Measurements from ENCODE around the gene MAPK4.
"Not testable (repeated sequence)": the region's sequence is repeated elsewhere in the genome, so short reads cannot be mapped to it uniquely, and the experiment has no call there.

The MAPK4 gene

DNA sequence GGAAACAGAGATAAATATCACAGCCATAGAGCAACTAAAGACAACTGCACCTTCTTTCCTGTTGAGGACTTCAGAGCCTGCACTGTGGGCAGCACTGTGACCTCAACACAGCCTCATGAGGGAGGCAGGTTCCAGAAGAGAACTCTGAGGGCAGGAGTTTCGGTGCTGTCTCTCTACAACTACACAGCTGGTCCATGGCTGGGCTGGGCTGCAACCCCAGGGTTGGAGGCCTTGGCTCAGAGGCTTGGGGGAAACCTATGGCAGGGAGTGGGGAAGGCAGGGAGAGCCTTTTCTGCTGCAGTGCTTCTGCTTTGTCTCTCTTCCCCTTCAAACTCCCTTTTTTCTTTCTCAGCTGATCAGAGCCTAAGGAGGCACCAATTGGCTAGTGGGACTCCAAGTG is 193.4 kb downstream of the MAPK4 start:
- no peak overlapping the region for H3K27ac Mint-ChIP-seq
- H3K4me1 Mint-ChIP-seq (ENCODE audit: low read depth) = no peaks in the 10 kb centered on the region
- H3K4me3 Mint-ChIP-seq = no peak overlapping the region
- no peaks in the 10 kb centered on the region for H3K36me3 Mint-ChIP-seq (ENCODE audit: low read depth)
- H3K9me3 Mint-ChIP-seq = no peaks in the 10 kb centered on the region
- H3K27me3 Mint-ChIP-seq (ENCODE audit: low read depth) = peaks cover 8% of the 10 kb centered on the region

DNA sequence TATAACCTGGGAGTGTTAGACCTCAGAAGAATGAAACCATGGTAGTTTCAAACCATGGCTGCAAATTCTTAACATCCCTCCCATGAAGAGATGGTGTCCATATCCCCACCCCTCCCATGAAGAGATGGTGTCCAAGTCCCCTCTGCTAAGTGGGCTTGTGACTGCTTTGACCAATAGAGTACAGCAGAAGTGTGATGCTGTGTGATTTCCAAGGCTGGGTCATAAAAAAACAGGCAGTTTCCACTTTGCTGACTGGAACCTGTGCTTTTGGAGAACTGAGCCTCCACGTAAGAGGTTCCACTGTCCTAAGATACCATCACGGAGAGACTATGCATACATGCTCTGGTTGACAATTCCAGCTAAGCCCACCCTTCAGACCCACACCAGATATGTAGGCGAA is 194.4 kb downstream of the MAPK4 start:
- Mint-ChIP-seq H3K4me1 (ENCODE audit: low read depth) (no peaks in the 10 kb centered on the region), H3K36me3 (ENCODE audit: low read depth) (no peaks in the 10 kb centered on the region), H3K27me3 (ENCODE audit: low read depth) (peaks cover 8% of the 10 kb centered on the region)

DNA sequence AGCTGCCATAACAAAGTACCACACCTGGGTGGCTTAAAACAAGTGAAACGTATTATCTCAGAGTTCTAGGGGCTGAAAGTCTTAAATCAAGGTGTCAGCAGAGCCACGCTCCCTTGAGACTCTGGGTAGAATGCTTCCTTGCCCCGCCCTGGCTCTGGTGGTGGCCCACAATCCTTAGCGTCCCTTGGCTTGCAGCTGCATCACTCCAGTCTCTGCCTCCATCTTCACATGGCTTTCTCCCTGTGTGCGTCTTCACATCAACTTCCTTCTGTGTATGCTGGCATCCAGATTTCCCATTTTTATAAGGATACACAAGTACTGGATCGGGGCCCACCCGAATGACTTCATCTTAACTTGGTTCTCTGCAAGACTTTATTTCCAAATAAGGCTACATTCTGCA is 197.5 kb downstream of the MAPK4 start:
- H3K4me3 Mint-ChIP-seq = no peak overlapping the region
- H3K27me3 Mint-ChIP-seq (ENCODE audit: low read depth) = peaks cover 4% of the 10 kb centered on the region
- no peak overlapping the region for H3K27ac Mint-ChIP-seq
- H3K9me3 Mint-ChIP-seq = no peaks in the 10 kb centered on the region
- no peaks in the 10 kb centered on the region for H3K36me3 Mint-ChIP-seq (ENCODE audit: low read depth)
- no peaks in the 10 kb centered on the region for H3K4me1 Mint-ChIP-seq (ENCODE audit: low read depth)

More for the DNA sequence above, 194.4 kb downstream of the MAPK4 start:
- no peak overlapping the region for H3K4me3 Mint-ChIP-seq
- no peaks in the 10 kb centered on the region for H3K9me3 Mint-ChIP-seq
- H3K27ac Mint-ChIP-seq = no peak overlapping the region

DNA sequence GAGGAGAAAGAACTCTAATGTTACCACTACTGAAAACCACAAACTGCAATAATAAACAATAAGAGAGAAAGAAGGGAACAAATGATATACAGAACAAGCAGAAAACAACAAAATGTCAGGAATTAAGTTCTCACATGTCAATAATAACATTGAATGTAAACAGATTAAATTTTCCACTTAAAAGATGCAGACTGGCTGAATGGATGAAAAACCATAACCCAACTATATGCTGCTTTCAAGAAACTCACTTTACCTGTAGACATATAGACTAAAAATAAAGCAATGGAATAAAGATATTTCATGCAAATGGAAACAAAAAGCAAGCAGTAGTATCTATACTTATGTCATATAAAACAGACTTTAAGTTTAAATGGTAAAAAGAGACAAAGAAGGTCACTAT is 209.6 kb downstream of the MAPK4 start:
- Mint-ChIP-seq H3K36me3 (ENCODE audit: low read depth) (no peaks in the 10 kb centered on the region), H3K27me3 (ENCODE audit: low read depth) (no peaks in the 10 kb centered on the region), H3K4me3 (no peak overlapping the region), H3K4me1 (ENCODE audit: low read depth) (no peaks in the 10 kb centered on the region), H3K9me3 (peaks cover 43% of the 10 kb centered on the region), H3K27ac (no peak overlapping the region)

DNA sequence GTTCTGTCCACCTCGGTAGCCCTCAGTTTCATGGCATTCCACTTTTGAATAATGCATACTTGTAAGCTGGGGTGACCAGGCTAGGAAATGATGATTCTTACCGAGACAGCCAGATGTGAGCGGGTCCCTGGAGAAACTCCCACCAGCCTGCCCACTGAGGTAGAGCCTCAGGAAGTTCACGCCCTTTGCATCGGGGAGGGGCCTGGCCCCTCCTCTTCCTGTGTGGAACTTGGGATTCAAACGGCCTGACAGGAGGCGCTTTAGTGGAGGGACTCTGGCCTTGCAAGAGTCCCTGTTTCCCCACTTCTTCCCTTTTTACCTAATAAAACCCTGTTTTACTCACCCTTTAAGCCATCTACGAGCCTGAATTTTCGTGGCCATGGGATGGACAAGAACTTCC is 215.3 kb downstream of the MAPK4 start:
- no peak overlapping the region for H3K4me3 Mint-ChIP-seq
- no peaks in the 10 kb centered on the region for H3K27me3 Mint-ChIP-seq (ENCODE audit: low read depth)
- H3K27ac Mint-ChIP-seq = no peak overlapping the region
- no peaks in the 10 kb centered on the region for H3K4me1 Mint-ChIP-seq (ENCODE audit: low read depth)
- H3K9me3 Mint-ChIP-seq = peaks cover 4% of the 10 kb centered on the region
- no peaks in the 10 kb centered on the region for H3K36me3 Mint-ChIP-seq (ENCODE audit: low read depth)

DNA sequence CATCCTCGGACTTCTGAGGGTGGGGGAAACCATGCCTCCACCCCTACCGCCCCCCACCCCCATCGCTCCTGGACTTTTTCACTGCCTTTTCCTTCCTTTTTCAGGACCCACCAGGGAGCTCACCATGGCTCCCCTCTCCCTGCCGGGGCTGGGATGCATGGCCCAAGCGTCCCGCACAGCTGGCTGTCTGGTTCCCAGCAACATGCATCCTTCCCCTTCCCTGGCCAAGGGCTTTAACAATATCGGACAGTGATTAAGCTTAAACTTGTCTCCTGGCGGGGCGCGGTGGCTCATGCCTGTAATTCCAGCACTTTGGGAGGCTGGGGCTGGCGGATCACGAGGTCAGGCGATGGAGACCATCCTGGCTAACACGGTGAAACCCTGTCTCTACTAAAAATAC is 215.8 kb downstream of the MAPK4 start:
- H3K4me1 Mint-ChIP-seq (ENCODE audit: low read depth) = no peaks in the 10 kb centered on the region
- no peaks in the 10 kb centered on the region for H3K27me3 Mint-ChIP-seq (ENCODE audit: low read depth)
- H3K36me3 Mint-ChIP-seq (ENCODE audit: low read depth) = no peaks in the 10 kb centered on the region
- H3K9me3 Mint-ChIP-seq = peaks cover 4% of the 10 kb centered on the region
- H3K27ac Mint-ChIP-seq = no peak overlapping the region
- no peak overlapping the region for H3K4me3 Mint-ChIP-seq

DNA sequence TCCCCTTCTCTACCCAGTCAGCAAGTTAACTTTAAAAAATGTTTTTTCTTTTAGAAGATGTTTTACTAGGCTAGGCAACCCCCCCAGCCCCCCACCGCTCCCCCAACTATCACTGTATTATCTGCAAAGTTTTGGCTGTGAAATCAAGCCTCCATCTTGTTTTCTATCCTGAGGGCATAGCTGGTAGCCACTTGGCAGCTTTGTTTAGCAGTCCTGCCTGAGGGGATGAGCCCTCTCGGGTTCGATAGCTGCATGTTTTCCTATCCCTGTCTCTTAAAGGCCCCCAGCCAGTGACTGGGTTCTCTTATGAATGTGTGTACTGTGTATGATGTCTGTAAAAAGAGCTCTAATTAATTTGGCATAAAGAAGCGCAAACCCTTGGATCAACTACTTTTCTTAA is 216.5 kb downstream of the MAPK4 start:
- H3K27me3 Mint-ChIP-seq (ENCODE audit: low read depth) = no peaks in the 10 kb centered on the region
- H3K4me3 Mint-ChIP-seq = no peak overlapping the region
- H3K9me3 Mint-ChIP-seq = peaks cover 3% of the 10 kb centered on the region
- no peaks in the 10 kb centered on the region for H3K4me1 Mint-ChIP-seq (ENCODE audit: low read depth)
- no peaks in the 10 kb centered on the region for H3K36me3 Mint-ChIP-seq (ENCODE audit: low read depth)
- H3K27ac Mint-ChIP-seq = no peak overlapping the region

DNA sequence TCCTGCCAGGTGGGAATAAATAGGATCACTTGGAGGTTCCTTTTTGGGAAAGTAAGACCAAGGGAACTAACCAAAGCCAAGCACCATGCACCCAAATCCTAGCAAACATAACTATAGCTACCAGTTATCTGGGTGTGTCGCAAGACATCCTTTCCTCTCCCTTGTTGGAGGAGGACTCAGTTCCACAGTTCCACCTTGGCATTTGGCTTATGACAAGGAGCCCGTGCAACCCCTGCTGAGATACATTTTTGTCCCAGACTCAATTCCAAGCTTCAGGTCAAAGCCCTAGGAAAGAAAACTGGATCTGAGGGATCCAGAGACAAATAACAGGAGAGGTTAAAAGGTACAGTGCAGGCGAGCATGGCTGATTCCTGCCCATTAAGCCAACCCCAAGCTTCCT is 219.1 kb downstream of the MAPK4 start:
- not testable (repeated sequence) for H3K4me3 Mint-ChIP-seq; H3K36me3 Mint-ChIP-seq (ENCODE audit: low read depth); H3K4me1 Mint-ChIP-seq (ENCODE audit: low read depth); H3K27ac Mint-ChIP-seq; H3K9me3 Mint-ChIP-seq; H3K27me3 Mint-ChIP-seq (ENCODE audit: low read depth)
